HG03354 (cell line): ENCODE results near the gene ADORA2A.

ENCODE experiments used
- ATAC-seq: cut with Tn5 transposase; IDR thresholded peaks from one replicate; pipeline ENCODE4 v1.9.1; 2021; ENCODE audit warnings: mild to moderate bottlenecking; ENCODE audit not compliant: unreplicated experiment, poor library complexity, severe bottlenecking

Gene ADORA2A

GRCh38 chr22:24444251-24444650 is 16.9 kb downstream of the ADORA2A start:
- no peak for ATAC-seq

GRCh38 chr22:24444729-24445466 is 17.5 kb downstream of the ADORA2A start:
- no peak for ATAC-seq

- no peak for ATAC-seq
Measured at GRCh38 chr22:24445481-24446259, 18.3 kb downstream of the ADORA2A start.

- no peak for ATAC-seq
Measured at GRCh38 chr22:24446260-24446611, 18.8 kb downstream of the ADORA2A start.

GRCh38 chr22:24450610-24451009 is 23.2 kb downstream of the ADORA2A start:
- ATAC-seq, result no peak

- no peak for ATAC-seq
Measured at GRCh38 chr22:24451162-24451561, 23.8 kb downstream of the ADORA2A start.

- no peak for ATAC-seq
Measured at GRCh38 chr22:24453853-24454252, 26.5 kb downstream of the ADORA2A start.

GRCh38 chr22:24455039-24455438 is 27.6 kb downstream of the ADORA2A start:
- no peak for ATAC-seq

GRCh38 chr22:24455751-24456426 is 28.5 kb downstream of the ADORA2A start:
- ATAC-seq, result no peak

- ATAC-seq, result no peak
Measured at GRCh38 chr22:24457894-24458420, 30.6 kb downstream of the ADORA2A start.

GRCh38 chr22:24459911-24460310 is 32.5 kb downstream of the ADORA2A start:
- no peak for ATAC-seq

GRCh38 chr22:24460418-24461089 is 33.2 kb downstream of the ADORA2A start:
- ATAC-seq, result peak; percentile 57

GRCh38 chr22:24463071-24463760 is 35.8 kb downstream of the ADORA2A start:
- no peak for ATAC-seq

- ATAC-seq, result no peak
Measured at GRCh38 chr22:24465566-24465965, 38.2 kb downstream of the ADORA2A start.

- no peak for ATAC-seq
Measured at GRCh38 chr22:24465975-24466374, 38.6 kb downstream of the ADORA2A start.

GRCh38 chr22:24466716-24467328 is 39.4 kb downstream of the ADORA2A start:
- ATAC-seq, result no peak

GRCh38 chr22:24467340-24467739 is 39.9 kb downstream of the ADORA2A start:
- ATAC-seq, result no peak

GRCh38 chr22:24471570-24471969 is 44.2 kb downstream of the ADORA2A start:
- ATAC-seq, result no peak

- no peak for ATAC-seq
Measured at GRCh38 chr22:24473284-24473683, 45.9 kb downstream of the ADORA2A start.
